H9 (cell line): ENCODE measurements around the gene SV2C. TPM values are rescaled to one million over a fixed set of nuclear protein-coding genes. Genes with fewer than 3 reads are reported as not detected.

ENCODE experiments used
- DNase-seq: peaks from one replicate; pipeline ENCODE4 v3.0.0-alpha.2; 2017
- H2AFZ ChIP-seq: one replicate; pipeline ENCODE4 v1.6.1; 2013; ENCODE audit warnings: mild to moderate bottlenecking, low read length, control low read depth, moderate library complexity
- H2AK5ac ChIP-seq: 2 replicates; pipeline ENCODE4 v1.6.1; 2013; ENCODE audit warnings: low read length, control low read depth, mixed read lengths; ENCODE audit not compliant: insufficient read length
- H2BK120ac ChIP-seq: one replicate; pipeline ENCODE4 v1.6.1; 2013; ENCODE audit warnings: low read depth, mild to moderate bottlenecking, low read length, control low read depth, inconsistent platforms; ENCODE audit not compliant: poor library complexity, severe bottlenecking
- H2BK12ac ChIP-seq: 2 replicates; pipeline ENCODE4 v1.6.1; 2013; ENCODE audit warnings: low read length, control low read depth, mixed read lengths, low read depth; ENCODE audit not compliant: insufficient read length
- H2BK15ac ChIP-seq: 2 replicates; pipeline ENCODE4 v1.6.1; 2013; ENCODE audit warnings: low read depth, low read length, control low read depth
- H2BK20ac ChIP-seq: one replicate; pipeline ENCODE4 v1.6.1; 2013; ENCODE audit warnings: low read depth, mild to moderate bottlenecking, low read length, control low read depth, inconsistent platforms; ENCODE audit not compliant: poor library complexity, severe bottlenecking
- H2BK5ac ChIP-seq: 2 replicates; pipeline ENCODE4 v1.6.1; 2013; ENCODE audit warnings: low read length, control low read depth, mixed read lengths; ENCODE audit not compliant: insufficient read length
- H3K14ac ChIP-seq: 2 replicates; pipeline ENCODE4 v1.6.1; 2013; ENCODE audit warnings: low read length, control low read depth; ENCODE audit not compliant: insufficient read depth
- H3K18ac ChIP-seq: 2 replicates; pipeline ENCODE4 v1.6.1; 2013; ENCODE audit warnings: low read depth, mild to moderate bottlenecking, mixed read lengths, low read length, control low read depth; ENCODE audit not compliant: insufficient read length
- H3K23ac ChIP-seq: 2 replicates; pipeline ENCODE4 v1.6.1; 2013; ENCODE audit warnings: low read length, control low read depth, mixed read lengths, low read depth; ENCODE audit not compliant: insufficient read length
- H3K23me2 ChIP-seq: 2 replicates; pipeline ENCODE4 v1.6.1; 2013; ENCODE audit warnings: low read depth, mild to moderate bottlenecking, mixed read lengths, low read length, control low read depth; ENCODE audit not compliant: insufficient read length, poor library complexity, severe bottlenecking
- H3K27ac ChIP-seq: 2 replicates; pipeline ENCODE4 v1.5.1; 2013; ENCODE audit warnings: low read length, control low read depth, mixed read lengths, low read depth; ENCODE audit not compliant: insufficient read length
- H3K27me3 ChIP-seq: 2 replicates; pipeline ENCODE4 v1.6.1; 2013; ENCODE audit warnings: low read length, control low read depth, inconsistent platforms; ENCODE audit not compliant: insufficient read depth
- H3K4ac ChIP-seq: 2 replicates; pipeline ENCODE4 v1.6.1; 2013; ENCODE audit warnings: low read depth, mild to moderate bottlenecking, control low read depth, inconsistent platforms, low read length, moderate library complexity
- H3K4me1 ChIP-seq: 2 replicates; pipeline ENCODE4 v1.6.1; 2013; ENCODE audit warnings: low read length, control low read depth, inconsistent platforms; ENCODE audit not compliant: insufficient read depth
- H3K4me2 ChIP-seq: 2 replicates; pipeline ENCODE4 v1.6.1; 2013; ENCODE audit warnings: low read length, control low read depth, mixed read lengths; ENCODE audit not compliant: insufficient read length, insufficient read depth
- H3K56ac ChIP-seq: 2 replicates; pipeline ENCODE4 v1.6.1; 2013; ENCODE audit warnings: low read depth, mild to moderate bottlenecking, mixed read lengths, low read length, control low read depth; ENCODE audit not compliant: insufficient read length
- H3K79me1 ChIP-seq: 2 replicates; pipeline ENCODE4 v1.6.1; 2013; ENCODE audit warnings: low read depth, mild to moderate bottlenecking, moderate library complexity, low read length, control low read depth, inconsistent platforms; ENCODE audit not compliant: insufficient read depth, poor library complexity, severe bottlenecking
- H3K79me2 ChIP-seq: 2 replicates; pipeline ENCODE4 v1.6.1; 2013; ENCODE audit warnings: low read length, control low read depth, inconsistent platforms; ENCODE audit not compliant: insufficient read depth
- H3K9ac ChIP-seq: 2 replicates; pipeline ENCODE4 v1.6.1; 2013; ENCODE audit warnings: low read length, control low read depth, mixed read lengths; ENCODE audit not compliant: insufficient read length; ENCODE audit errors: extremely low read depth
- H3K9me3 ChIP-seq: one replicate; pipeline ENCODE4 v1.6.1; 2013; ENCODE audit warnings: low read depth, low read length, inconsistent platforms; ENCODE audit not compliant: control insufficient read depth
- H3T11ph ChIP-seq: one replicate; pipeline ENCODE4 v1.6.1; 2013; ENCODE audit warnings: mild to moderate bottlenecking, low read length, control low read depth, inconsistent platforms
- H4K20me1 ChIP-seq: one replicate; pipeline ENCODE4 v1.6.1; 2013; ENCODE audit not compliant: control insufficient read depth, insufficient read length, insufficient read depth
- H4K5ac ChIP-seq: 2 replicates; pipeline ENCODE4 v1.6.1; 2013; ENCODE audit warnings: low read depth, mild to moderate bottlenecking, mixed read lengths, low read length, control low read depth; ENCODE audit not compliant: insufficient read length
- H4K8ac ChIP-seq: replicated peaks from 2 replicates; pipeline ENCODE4 v1.6.1; 2013; ENCODE audit warnings: low read length, control low read depth, mixed read lengths, low read depth; ENCODE audit not compliant: insufficient read length
- H4K91ac ChIP-seq: 2 replicates; pipeline ENCODE4 v1.6.1; 2013; ENCODE audit warnings: low read depth, mild to moderate bottlenecking, moderate library complexity, mixed read lengths, low read length, control low read depth; ENCODE audit not compliant: insufficient read length
- H3K27ac Mint-ChIP-seq, 3 experiments: 2 replicates in 2 of 3; 3 replicates in 1 of 3; pipeline ENCODE4 v1.8.0; 2020 to 2021; ENCODE audit warnings: mixed read lengths in 3 of 3, mild to moderate bottlenecking in 1 of 3, moderate library complexity in 1 of 3
- H3K27me3 Mint-ChIP-seq: 2 replicates; pipeline ENCODE4 v1.8.0; 2021; ENCODE audit warnings: low read depth, mild to moderate bottlenecking, moderate library complexity, mixed read lengths
- H3K36me3 Mint-ChIP-seq, 3 experiments: 2 replicates in 2 of 3; 3 replicates in 1 of 3; pipeline ENCODE4 v1.8.0; 2020 to 2021; ENCODE audit warnings: low read depth in 3 of 3, mixed read lengths in 3 of 3; ENCODE audit not compliant: insufficient read depth in 1 of 3
- H3K4me1 Mint-ChIP-seq, 2 experiments: 2 replicates each; pipeline ENCODE4 v1.8.0; 2020; ENCODE audit warnings: mixed read lengths in 2 of 2
- H3K4me3 Mint-ChIP-seq, 2 experiments: 2 replicates in 1 of 2; 3 replicates in 1 of 2; pipeline ENCODE4 v1.8.0; 2020 to 2021; ENCODE audit warnings: mild to moderate bottlenecking in 2 of 2, mixed read lengths in 2 of 2, moderate library complexity in 1 of 2
- H3K9me3 Mint-ChIP-seq, 2 experiments: 2 replicates in 1 of 2; 3 replicates in 1 of 2; pipeline ENCODE4 v1.8.0; 2020; ENCODE audit warnings: mild to moderate bottlenecking in 2 of 2, mixed read lengths in 2 of 2, moderate library complexity in 1 of 2
- WGBS: extraction: QIAGEN DNeasy Blood & Tissue Kit; methylation state at CpG from one replicate; pipeline ENCODE4 v1.1.7; 2013; ENCODE audit warnings: missing lambda C conversion rate, low lambda C conversion rate, mixed read lengths; ENCODE audit not compliant: insufficient read length; ENCODE audit errors: extremely low coverage; 5-methylcytosine and 5-hydroxymethylcytosine counted together
- total RNA-seq: library from RNA; stranded (reverse); gene quantifications from 2 replicates; pipeline ENCODE4 v1.2.1, GENCODE V29; 2021
- TF ChIP-seq, protein P1 (sequence below): fragments of 200-600 bp; sonication (generic); conservative IDR thresholded peaks from 3 replicates; pipeline ENCODE4 v1.8.0; 2021; ENCODE audit warnings: antibody characterized with exemption, mild to moderate bottlenecking

SV2C gene
- total RNA-seq, 1 experiment from 2014 or later: 0.09 TPM

DNA sequence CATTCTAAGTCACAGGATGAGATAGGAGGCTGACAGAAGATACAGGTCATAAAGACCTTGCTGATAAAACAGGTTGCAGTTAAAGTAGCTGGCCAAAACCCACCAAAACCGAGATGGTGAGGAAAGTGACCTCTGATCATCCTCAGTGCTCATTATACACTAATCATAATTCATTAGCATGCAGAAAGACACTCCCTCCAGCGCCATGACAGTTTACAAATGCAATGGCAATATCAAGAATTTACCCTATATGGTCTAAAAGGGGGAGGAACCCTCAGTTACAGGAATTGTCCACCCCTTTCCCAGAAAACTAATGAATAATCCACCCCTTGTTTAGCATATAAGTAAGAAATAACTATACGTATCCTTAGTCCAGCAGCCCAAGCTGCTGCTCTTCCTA is 256.7 kb downstream of the SV2C start:
- H3K14ac ChIP-seq: no peak overlapping the region
- H4K91ac ChIP-seq: no peak overlapping the region
- Mint-ChIP-seq H3K36me3 (peaks cover 11 to 16% (median 13%) of the 10 kb centered on the region in 3 experiments), H3K27me3 (peaks cover 6% of the 10 kb centered on the region), H3K4me1 (peaks cover 26 to 30% of the 10 kb centered on the region in 2 experiments), H3K4me3 (no peak overlapping the region), H3K9me3 (peaks cover 15 to 16% of the 10 kb centered on the region in 2 experiments), H3K27ac (no peak overlapping the region)
- H3K4ac ChIP-seq: no peak overlapping the region
- no peak overlapping the region for H2BK20ac ChIP-seq
- no peak overlapping the region for H4K5ac ChIP-seq
- H3T11ph ChIP-seq: no peak overlapping the region
- no peak overlapping the region for H3K56ac ChIP-seq
- no peak overlapping the region for H2BK15ac ChIP-seq
- H2BK5ac ChIP-seq: no peak overlapping the region
- H2AK5ac ChIP-seq: no peak overlapping the region
- H3K79me2 ChIP-seq: no peaks in the 10 kb centered on the region
- no peak for DNase-seq
- no peak overlapping the region for H3K9ac ChIP-seq
- no peaks in the 10 kb centered on the region for H3K23me2 ChIP-seq
- no peak overlapping the region for H3K18ac ChIP-seq
- no peak overlapping the region for H2BK120ac ChIP-seq
- H3K27me3 ChIP-seq: no peaks in the 10 kb centered on the region
- TF ChIP-seq, protein P1, sequence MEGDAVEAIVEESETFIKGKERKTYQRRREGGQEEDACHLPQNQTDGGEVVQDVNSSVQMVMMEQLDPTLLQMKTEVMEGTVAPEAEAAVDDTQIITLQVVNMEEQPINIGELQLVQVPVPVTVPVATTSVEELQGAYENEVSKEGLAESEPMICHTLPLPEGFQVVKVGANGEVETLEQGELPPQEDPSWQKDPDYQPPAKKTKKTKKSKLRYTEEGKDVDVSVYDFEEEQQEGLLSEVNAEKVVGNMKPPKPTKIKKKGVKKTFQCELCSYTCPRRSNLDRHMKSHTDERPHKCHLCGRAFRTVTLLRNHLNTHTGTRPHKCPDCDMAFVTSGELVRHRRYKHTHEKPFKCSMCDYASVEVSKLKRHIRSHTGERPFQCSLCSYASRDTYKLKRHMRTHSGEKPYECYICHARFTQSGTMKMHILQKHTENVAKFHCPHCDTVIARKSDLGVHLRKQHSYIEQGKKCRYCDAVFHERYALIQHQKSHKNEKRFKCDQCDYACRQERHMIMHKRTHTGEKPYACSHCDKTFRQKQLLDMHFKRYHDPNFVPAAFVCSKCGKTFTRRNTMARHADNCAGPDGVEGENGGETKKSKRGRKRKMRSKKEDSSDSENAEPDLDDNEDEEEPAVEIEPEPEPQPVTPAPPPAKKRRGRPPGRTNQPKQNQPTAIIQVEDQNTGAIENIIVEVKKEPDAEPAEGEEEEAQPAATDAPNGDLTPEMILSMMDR: no peak
- no CpG with 5 or more reads among the region's 3 CpGs for WGBS
- H3K79me1 ChIP-seq: no peaks in the 10 kb centered on the region
- H3K4me2 ChIP-seq: no peak overlapping the region
- H4K20me1 ChIP-seq: no peaks in the 10 kb centered on the region
- no peak overlapping the region for H2BK12ac ChIP-seq
- H3K23ac ChIP-seq: no peak overlapping the region
- H3K4me1 ChIP-seq: peaks cover 6% of the 10 kb centered on the region; the same call in 1 of the 2 replicates
- no peak overlapping the region for H2AFZ ChIP-seq
- no peak overlapping the region for H3K27ac ChIP-seq
- H4K8ac ChIP-seq: no peak overlapping the region
- no peaks in the 10 kb centered on the region for H3K9me3 ChIP-seq
